Measurements from ENCODE around the gene ABITRAM.

- TF ChIP-seq POLR2A (IDR thresholded peaks at IDR 0.05) (no peak), CTCF (IDR thresholded peaks at IDR 0.05) (no peak)
These were observed 5.8 kb upstream of the ABITRAM start for GRCh38 chr9:108928386-108928785.
